ENCODE data around the gene CAPN8.

DNA sequence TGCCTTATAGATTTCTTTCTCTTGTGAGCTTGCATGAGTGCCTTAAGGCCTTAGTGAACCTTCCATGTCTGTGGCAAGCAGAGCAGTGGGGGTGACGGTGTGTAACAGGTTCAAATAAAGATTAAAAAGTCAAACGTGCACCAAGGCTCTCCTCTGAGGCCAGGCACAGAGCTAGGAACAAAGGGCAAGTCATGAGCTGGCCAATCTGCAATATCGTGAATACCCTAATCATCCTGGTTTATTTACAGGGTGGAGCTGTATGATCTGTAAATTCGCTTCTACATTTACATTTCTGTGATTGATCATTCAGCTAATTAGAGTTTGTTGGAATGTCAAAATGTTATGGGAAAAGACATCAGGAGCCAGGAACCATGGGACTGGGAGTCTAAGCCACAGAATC is 120.2 kb downstream of the CAPN8 start:
- no peak for TF ChIP-seq TAF1 (IDR thresholded peaks at IDR 0.05; ENCODE audit: borderline replicate concordance, low read depth, low read length)
- TF ChIP-seq POLR2AphosphoS5 (IDR thresholded peaks at IDR 0.05; ENCODE audit: low read depth, low read length), result no peak
- TF ChIP-seq POLR2A (IDR thresholded peaks at IDR 0.05; ENCODE audit: low read depth, low read length), result no peak
